DMS79 treated with DMSO at 0.1 percent for 48 hours (cell line): Measurements from ENCODE around the gene ASPSCR1.

Experiments used
- DNase-seq: peaks from one replicate; lab custom pipeline; 2025; lab: John Stamatoyannopoulos, UW

ASPSCR1 gene

GRCh38 chr17:81983011-81983638 lies 5.7 kb downstream of the ASPSCR1 start:
- no peak for DNase-seq

- DNase-seq: no peak
These were observed 6.4 kb downstream of the ASPSCR1 start for GRCh38 chr17:81983639-81984373.

GRCh38 chr17:81984773-81985410 lies 7.5 kb downstream of the ASPSCR1 start:
- DNase-seq: no peak

GRCh38 chr17:81986606-81987005 lies 9.2 kb downstream of the ASPSCR1 start:
- no peak for DNase-seq

- no peak for DNase-seq
These were observed 9.8 kb downstream of the ASPSCR1 start for GRCh38 chr17:81987161-81987770.

GRCh38 chr17:81990836-81991683 lies 13.6 kb downstream of the ASPSCR1 start:
- DNase-seq: no peak

GRCh38 chr17:81991684-81992305 lies 14.4 kb downstream of the ASPSCR1 start:
- DNase-seq: peak; percentile 59

GRCh38 chr17:81992306-81993102 lies 15.1 kb downstream of the ASPSCR1 start:
- DNase-seq: no peak

- no peak for DNase-seq
These were observed 16.5 kb downstream of the ASPSCR1 start for GRCh38 chr17:81993729-81994592.

GRCh38 chr17:81994593-81995462 lies 17.4 kb downstream of the ASPSCR1 start:
- DNase-seq: no peak

- DNase-seq: no peak
These were observed 18.2 kb downstream of the ASPSCR1 start for GRCh38 chr17:81995463-81996231.

GRCh38 chr17:81996232-81996756 lies 18.9 kb downstream of the ASPSCR1 start:
- DNase-seq: no peak

GRCh38 chr17:81996757-81997441 lies 19.5 kb downstream of the ASPSCR1 start:
- DNase-seq: no peak

- no peak for DNase-seq
These were observed 20.8 kb downstream of the ASPSCR1 start for GRCh38 chr17:81998212-81998611.

GRCh38 chr17:81998691-81999438 lies 21.4 kb downstream of the ASPSCR1 start:
- DNase-seq: no peak

- no peak for DNase-seq
These were observed 22.2 kb downstream of the ASPSCR1 start for GRCh38 chr17:81999587-81999975.
